HG02610 (cell line): Measurements from ENCODE around the gene UAP1L1.

Source experiments
- ATAC-seq: cut with Tn5 transposase; IDR thresholded peaks from one replicate; pipeline ENCODE4 v1.9.1; 2021; ENCODE audit warnings: mild to moderate bottlenecking, moderate library complexity; ENCODE audit not compliant: unreplicated experiment

The UAP1L1 gene

GRCh38 chr9:137128158-137128861, 51.0 kb downstream of the UAP1L1 start:
- no peak for ATAC-seq

DNA sequence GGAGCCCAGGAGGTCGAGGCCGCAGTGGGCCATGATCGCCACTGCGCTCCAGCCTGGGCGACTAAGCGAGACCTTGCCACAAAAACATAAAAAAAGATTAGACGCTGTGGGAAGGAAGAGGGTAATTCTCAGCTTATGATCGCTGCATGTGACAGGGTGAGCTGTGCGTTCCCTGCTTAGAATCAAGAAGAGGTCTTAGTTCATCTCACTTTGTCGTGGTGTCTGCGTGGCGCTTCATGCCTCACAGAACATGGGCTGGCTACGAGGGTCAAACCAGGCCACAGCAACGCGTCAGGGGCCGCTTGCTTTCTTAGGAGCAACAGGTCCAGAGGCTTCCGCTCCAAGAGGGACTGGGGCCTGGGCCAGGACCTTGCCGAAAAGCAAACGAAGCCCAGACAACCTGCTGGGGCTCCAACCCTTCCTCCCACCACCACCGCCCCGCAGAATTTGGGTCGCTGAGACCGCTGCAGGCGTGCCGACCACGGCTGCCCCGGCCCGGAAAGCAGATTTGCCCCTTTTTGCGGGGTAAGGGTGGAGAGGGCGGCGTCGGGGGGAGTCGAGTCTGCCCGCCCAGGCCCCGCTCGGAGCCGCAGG, 51.6 kb downstream of the UAP1L1 start:
- ATAC-seq = no peak

DNA sequence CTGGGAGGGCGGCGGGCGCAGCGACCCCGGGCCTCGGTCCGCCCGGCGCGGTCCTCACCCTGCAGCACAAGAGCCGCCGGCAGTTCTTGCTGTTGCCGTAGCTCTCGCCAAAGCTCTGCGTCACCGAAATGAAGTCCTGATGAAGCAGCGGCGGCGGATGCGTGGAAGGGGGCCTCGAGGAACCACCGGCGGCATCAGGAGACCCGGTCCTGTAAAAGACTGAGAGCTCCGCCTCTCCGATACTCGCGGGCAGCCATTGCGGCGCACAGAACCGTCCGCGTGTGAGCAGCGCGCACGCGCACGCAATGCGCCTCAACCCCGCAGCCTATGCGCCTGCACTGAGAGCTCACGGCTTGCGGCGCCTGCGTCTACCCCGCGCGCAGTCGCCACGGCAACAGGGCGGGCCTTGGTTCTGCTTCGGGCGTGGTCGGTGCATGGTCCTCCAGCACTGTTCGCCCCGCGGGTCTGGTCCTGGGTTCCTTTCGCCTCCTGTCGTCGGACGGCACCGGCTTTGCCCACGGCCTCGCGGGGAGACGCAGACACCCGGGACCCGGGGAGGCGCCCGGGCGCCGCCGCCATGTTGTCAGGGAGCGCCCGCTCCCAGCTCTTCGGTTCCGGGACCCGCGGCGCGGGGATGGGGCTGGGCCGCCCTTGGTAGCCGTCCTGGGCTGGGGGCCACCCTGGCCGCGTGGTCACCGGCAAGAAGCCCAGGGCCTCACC, 52.3 kb downstream of the UAP1L1 start:
- peak; percentile 77 for ATAC-seq

DNA sequence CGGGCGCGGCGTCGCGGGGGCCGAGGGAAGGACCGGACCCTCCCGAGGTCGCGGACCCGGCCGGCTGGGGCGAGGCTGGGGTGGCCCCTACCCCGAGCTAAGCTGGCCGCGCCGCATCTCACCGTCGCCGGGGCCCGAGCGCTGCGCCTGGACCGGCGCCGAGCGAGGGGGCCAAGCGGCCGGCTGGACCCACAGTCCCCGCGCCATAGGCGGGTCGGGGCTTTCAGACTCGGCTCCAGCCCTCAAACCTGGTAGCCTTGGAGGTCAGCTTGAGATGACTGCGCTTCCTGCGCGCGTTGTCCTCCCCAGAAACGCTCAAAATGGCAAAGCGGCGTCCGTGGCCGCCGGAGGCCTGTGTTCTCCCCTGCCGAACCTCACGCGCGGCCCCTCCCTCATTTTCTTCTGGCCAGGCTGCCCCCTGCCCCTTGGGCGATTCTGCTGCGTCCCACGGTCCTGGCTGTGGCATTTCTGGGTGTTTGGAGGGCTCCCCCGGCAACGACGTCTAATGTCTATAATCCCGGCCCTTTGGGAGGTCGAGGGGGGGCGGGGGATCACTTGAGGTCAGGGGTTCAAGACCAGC, 52.9 kb downstream of the UAP1L1 start:
- no peak for ATAC-seq
